ENCODE measurements around the gene PFN3.

The PFN3 gene

DNA sequence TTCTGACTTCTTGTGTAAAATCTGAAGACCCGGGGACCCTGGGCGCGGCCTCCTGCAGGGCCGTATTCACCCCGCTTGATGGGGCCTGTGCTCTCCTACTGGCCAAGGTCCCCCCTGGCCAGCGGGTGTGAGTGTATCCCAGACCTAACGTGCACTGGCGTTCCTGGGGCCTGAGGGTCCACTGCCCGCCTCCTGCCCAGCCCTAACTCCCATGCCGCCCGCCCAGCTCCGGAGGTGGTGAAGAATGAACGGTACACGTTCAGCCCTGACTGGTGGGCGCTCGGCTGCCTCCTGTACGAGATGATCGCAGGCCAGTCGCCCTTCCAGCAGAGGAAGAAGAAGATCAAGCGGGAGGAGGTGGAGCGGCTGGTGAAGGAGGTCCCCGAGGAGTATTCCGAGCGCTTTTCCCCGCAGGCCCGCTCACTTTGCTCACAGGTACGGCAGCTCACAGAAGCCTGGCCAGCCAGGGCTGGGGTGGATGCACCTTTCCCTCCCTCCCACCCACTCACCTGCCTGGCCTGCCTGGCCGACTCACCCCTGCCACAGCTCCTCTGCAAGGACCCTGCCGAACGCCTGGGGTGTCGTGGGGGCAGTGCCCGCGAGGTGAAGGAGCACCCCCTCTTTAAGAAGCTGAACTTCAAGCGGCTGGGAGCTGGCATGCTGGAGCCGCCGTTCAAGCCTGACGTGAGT lies 35.5 kb upstream of the PFN3 start:
- DNase-seq (ENCODE audit: low spot score): no peak
- in situ Hi-C loops (cut with MboI; ENCODE audit: low pct_unique_long_range_greater_than_20kb, low sequenced_read_pairs, unreplicated experiment): no loop called here
- TF ChIP-seq, protein P1, sequence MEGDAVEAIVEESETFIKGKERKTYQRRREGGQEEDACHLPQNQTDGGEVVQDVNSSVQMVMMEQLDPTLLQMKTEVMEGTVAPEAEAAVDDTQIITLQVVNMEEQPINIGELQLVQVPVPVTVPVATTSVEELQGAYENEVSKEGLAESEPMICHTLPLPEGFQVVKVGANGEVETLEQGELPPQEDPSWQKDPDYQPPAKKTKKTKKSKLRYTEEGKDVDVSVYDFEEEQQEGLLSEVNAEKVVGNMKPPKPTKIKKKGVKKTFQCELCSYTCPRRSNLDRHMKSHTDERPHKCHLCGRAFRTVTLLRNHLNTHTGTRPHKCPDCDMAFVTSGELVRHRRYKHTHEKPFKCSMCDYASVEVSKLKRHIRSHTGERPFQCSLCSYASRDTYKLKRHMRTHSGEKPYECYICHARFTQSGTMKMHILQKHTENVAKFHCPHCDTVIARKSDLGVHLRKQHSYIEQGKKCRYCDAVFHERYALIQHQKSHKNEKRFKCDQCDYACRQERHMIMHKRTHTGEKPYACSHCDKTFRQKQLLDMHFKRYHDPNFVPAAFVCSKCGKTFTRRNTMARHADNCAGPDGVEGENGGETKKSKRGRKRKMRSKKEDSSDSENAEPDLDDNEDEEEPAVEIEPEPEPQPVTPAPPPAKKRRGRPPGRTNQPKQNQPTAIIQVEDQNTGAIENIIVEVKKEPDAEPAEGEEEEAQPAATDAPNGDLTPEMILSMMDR (IDR thresholded peaks at IDR 0.05; ENCODE audit: extremely low read depth, insufficient read depth, missing control alignments): no peak

DNA sequence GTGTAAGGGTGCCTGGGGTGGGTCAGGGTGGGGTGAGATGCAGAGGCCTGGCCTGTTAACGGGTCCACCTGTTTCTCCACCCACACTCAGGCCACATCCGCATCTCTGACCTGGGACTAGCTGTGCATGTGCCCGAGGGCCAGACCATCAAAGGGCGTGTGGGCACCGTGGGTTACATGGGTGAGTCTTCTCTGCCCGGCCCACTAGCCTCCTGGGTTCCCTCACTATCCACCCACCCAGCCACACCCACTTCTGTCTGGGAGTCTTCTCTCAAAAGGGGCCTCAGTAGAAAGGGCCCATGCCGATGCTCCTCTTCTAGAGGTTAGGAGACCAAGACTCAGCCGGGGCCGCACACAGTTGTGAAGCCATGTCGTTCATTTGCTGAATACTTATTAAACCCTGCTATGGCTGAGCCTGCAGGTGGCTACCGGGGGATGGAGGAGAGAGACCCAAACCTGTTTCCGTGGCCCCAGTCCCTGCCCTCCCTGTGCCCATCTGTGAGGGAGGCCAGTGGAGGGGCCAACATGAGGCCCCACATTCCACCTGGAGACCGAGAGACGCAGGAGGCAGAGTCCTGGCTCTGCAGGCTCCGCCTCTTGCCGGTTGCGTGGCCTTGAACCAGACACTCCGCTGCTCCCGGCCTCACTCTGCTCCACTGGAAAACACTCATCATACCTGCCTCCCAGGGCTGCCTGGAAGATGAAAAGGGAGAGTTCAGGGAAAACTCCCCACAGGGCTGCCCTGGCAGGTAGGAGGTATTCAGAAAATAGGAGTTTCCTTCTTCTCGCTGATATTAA lies 34.7 kb upstream of the PFN3 start:
- no peak for DNase-seq (ENCODE audit: low spot score)
- TF ChIP-seq, protein P1 (IDR thresholded peaks at IDR 0.05; ENCODE audit: extremely low read depth, insufficient read depth, missing control alignments): no peak
- in situ Hi-C loops (cut with MboI; ENCODE audit: low pct_unique_long_range_greater_than_20kb, low sequenced_read_pairs, unreplicated experiment): no loop called here

DNA sequence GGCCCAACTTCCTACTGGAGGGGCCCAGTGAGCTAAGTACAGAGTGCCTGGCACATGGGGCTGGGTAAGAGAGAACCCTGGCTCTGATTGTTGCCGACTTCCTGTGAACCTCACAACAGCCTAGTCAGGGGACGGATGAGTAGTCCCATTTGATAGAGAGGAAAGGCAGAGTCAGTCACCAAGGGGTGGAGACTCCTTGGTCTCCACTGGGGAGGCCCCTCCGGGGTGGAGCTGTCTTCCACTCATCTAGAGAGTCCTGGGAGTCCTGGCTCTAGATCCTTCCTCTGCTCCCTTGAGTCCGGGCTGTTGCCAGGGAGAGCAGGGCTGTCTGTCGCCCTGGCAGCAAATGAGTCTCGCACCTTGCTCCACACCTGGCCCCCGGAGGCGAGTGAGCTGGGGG lies 34.0 kb upstream of the PFN3 start:
- in situ Hi-C loops (cut with MboI; ENCODE audit: low pct_unique_long_range_greater_than_20kb, low sequenced_read_pairs, unreplicated experiment): no loop called here
- no peak for DNase-seq (ENCODE audit: low spot score)
- TF ChIP-seq, protein P1 (IDR thresholded peaks at IDR 0.05; ENCODE audit: extremely low read depth, insufficient read depth, missing control alignments): no peak

DNA sequence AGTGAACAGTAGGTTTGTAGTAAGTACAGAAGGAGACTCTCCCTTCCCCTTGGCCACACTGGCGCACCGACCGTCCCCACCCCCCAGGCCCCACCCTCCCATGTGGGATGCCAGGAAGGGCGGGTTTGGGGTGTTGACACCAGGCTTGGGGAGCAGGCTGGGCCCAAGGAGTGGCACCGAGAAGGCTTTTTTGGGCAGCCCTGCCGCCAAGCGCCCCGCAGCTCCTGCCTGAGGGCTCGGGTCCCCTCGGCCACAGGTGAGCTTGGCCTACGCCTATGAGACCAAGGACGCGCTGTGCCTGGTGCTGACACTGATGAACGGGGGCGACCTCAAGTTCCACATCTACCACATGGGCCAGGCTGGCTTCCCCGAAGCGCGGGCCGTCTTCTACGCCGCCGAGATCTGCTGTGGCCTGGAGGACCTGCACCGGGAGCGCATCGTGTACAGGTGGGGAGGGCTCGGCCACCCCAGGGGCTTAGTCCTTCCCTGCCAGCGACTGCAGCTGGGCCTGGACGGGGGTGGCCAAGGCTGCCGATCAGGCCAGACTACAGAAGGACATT lies 33.3 kb upstream of the PFN3 start:
- in situ Hi-C loops (cut with MboI; ENCODE audit: low pct_unique_long_range_greater_than_20kb, low sequenced_read_pairs, unreplicated experiment): no loop called here
- DNase-seq (ENCODE audit: low spot score): no peak
- TF ChIP-seq, protein P1 (IDR thresholded peaks at IDR 0.05; ENCODE audit: extremely low read depth, insufficient read depth, missing control alignments): no peak

DNA sequence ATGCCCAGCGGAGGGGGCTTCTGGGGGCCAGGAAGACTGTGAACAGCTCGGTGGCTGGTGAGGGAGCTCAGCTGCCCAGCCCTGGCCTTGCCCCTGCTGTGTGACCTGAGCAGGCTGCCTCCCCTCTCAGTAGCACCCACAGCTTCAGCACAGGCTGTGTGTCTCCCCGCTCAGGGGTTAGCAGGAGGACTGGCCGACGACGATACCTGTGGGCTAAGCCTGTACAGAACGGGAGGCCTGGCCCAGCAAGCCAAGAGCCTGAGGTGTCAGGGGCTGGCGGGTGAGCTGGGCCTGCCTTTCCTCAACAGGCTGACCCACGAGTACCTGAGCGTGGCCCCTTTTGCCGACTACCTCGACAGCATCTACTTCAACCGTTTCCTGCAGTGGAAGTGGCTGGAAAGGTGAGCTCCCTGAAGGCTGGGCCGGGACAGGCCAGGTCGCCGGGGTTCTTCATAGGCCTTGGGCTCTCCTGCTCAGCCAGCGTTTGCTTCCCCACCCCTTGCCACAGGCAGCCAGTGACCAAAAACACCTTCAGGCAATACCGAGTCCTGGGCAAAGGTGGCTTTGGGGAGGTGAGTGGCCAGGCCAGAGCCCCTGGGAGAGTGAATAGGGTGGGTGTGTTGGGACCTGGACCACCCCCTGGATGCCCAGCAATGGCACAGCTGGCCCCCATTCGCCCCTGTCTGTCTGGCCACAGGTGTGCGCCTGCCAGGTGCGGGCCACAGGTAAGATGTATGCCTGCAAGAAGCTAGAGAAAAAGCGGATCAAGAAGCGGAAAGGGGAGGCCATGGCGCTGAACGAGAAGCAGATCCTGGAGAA lies 32.6 kb upstream of the PFN3 start:
- in situ Hi-C loops (cut with MboI; ENCODE audit: low pct_unique_long_range_greater_than_20kb, low sequenced_read_pairs, unreplicated experiment): no loop called here
- no peak for DNase-seq (ENCODE audit: low spot score)
- TF ChIP-seq, protein P1 (IDR thresholded peaks at IDR 0.05; ENCODE audit: extremely low read depth, insufficient read depth, missing control alignments): no peak

DNA sequence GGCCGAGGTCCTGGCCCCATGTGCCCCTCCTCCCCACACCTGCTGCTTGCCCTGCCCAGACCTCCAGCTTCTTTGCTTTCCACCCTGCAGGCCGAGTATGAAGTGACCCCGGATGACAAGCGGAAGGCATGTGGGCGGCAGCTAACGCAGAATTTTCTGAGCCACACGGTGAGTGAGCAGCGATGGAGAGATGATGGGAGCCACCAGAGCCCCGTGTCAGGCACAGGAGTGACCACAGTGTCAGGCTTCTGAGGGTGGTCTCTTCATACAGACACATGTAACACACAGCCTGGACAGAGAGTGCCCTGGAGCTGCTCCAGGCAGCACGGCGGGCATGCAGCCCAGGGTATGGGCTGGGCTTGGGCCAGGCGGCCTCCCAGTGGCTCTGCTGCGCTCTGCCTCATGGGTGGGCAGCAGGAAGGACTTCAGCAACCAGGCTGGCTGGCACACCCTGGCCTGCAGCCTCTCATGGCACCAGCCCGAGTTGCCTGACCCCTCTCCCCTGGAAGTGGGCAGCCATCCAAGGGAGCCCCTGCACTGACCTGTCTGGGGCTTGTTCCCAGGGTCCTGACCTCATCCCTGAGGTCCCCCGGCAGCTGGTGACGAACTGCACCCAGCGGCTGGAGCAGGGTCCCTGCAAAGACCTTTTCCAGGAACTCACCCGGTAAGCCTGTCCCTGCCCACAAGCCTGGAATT lies 31.8 kb upstream of the PFN3 start:
- no peak for DNase-seq (ENCODE audit: low spot score)
- TF ChIP-seq, protein P1 (IDR thresholded peaks at IDR 0.05; ENCODE audit: extremely low read depth, insufficient read depth, missing control alignments): no peak
- in situ Hi-C loops (cut with MboI; ENCODE audit: low pct_unique_long_range_greater_than_20kb, low sequenced_read_pairs, unreplicated experiment): no loop called here
